GM10847 (cell line): Measurements from ENCODE around the gene SAT1.

Experiments used
- POLR2A ChIP-seq: IDR thresholded peaks from 2 replicates; pipeline ENCODE4 v1.6.1; 2011; ENCODE audit not compliant: insufficient read length; ENCODE audit errors: extremely low read depth

Gene SAT1

GRCh38 chrX:23782863-23783588 is at the start of gene SAT1:
Gene SAT1 (plus strand): TSS chrX:23783173. CDS start chrX:23783352, 179 bp downstream.
- TF ChIP-seq POLR2A: peak; percentile 99

DNA sequence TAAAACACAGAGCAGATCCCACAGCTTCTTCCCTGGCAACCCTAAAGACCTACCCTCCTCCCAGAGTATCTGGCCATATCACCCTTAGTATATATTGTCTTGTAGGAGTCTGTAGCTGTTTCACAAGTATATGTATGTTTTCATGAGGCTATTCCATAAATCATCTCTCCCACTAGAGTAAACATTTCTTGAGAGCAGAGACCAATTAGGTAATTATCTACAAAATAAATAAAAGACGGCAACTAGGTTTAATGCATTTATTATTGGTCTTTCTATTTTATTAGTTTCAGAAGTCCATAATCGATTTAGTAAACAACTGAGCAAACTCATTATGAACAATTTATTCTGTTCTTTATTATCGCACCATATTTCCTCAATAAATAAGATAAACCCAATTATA is 46.9 kb upstream of the SAT1 start:
- TF ChIP-seq POLR2A: no peak

DNA sequence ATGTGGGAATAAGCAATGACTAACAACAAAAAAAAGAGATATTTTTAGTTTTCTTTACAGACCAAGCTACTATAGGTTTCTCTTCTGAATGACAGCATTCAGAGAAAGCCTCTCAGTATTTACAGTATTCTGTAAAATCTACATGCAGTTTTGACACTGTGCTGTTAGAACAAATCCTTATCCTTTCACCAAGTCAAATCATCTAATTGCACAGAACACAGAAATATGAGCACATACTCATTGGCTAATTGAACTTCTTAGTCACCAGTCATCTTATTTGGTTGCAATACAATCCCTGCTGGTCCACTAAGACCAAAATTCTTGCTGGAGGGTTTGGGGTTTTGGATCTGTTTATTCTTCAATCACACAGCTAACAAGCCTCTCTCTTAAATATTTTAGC is 45.6 kb upstream of the SAT1 start:
- TF ChIP-seq POLR2A: no peak

- TF ChIP-seq POLR2A: no peak
Measured at GRCh38 chrX:23742174-23742696, 40.7 kb upstream of the SAT1 start.

DNA sequence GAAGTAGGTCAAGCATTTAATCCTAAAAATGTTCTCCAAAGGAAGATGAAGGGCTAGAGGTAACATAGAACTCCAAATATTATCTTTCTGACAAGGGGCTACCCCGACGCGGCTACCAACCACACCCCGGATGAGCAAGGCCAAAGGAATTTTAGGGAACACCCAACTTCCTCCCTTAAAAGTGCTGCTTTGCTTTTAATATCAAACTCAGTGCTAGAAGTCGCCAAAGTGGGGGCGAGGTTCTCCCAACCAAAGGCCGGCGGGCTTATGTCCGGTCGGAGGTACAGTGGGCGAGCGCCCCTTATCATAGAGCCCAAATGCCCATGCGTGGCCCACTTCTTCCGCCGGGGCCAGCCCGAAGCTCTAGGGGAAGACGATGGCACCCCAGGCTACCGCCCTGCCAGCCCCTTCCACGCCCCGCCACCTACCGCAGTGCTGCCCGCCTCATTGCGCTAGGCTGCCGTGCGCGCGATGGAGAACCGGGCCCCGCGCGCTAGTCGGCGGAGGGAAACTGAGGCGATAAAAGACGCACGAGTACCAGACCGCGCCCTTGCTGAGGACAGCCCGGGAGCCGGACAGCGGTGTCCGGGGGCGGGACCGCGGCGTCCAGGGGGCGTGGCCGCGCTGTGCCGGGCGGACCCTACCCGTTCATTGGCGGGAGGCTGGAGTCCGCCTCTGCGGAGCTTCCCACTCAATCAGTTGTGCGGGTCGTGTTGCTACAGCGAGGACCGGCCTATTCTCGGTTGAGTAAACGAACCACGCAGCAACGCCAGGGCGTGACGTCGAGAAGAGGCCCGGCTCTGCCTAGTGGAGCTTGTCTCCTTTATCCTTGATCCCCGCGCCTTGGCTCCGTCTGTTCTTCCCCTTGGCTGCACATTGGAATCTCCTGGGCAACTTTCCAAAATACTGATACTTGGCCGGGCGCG is 40.0 kb upstream of the SAT1 start, which contains the start of gene ACOT9:
Gene ACOT9 (minus strand): TSS at position 580 of the 926 bp plus-strand sequence. CDS start 132 bp downstream, at position 448.
- peak; percentile 59 for TF ChIP-seq POLR2A

- no peak for TF ChIP-seq POLR2A
Measured at GRCh38 chrX:23745786-23746185, 37.2 kb upstream of the SAT1 start.

GRCh38 chrX:23749129-23749528 is 33.8 kb upstream of the SAT1 start:
- no peak for TF ChIP-seq POLR2A

GRCh38 chrX:23749576-23749975 is 33.4 kb upstream of the SAT1 start:
- TF ChIP-seq POLR2A: no peak

DNA sequence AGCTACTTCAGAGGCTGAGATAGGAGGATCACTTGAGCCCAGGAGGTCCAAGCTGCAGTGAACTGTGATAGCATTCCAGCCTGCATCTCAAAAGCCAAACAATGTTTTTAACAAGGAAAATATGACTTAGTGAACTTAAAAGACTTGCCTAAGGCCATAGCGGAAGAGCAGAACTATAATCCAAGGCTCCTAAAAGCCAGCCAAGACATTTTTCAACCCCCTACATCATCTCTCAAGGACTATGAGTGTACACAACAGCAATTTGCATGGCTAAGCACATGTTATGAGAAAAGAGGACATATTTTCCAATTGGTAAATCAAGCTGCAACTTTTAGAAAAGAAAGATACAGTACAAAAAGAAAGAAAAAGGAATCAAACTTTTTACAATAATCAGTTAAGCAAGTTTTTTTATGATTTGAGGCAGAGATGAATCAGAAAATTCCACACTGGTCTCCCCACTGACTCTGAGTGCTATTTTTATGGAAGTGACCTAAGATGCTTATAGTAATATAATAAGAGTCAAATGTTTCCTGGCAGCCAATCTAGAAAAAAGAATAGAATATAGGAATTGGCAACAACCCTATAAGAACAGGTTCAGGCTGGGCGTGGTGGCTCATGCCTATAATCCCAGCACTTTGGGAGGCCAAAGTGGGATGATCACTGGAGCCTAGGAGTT is 30.1 kb upstream of the SAT1 start:
- TF ChIP-seq POLR2A: no peak

GRCh38 chrX:23754664-23755063 is 28.3 kb upstream of the SAT1 start:
- no peak for TF ChIP-seq POLR2A

GRCh38 chrX:23756165-23756564 is 26.8 kb upstream of the SAT1 start:
- no peak for TF ChIP-seq POLR2A

GRCh38 chrX:23759821-23760220 is 23.2 kb upstream of the SAT1 start:
- no peak for TF ChIP-seq POLR2A

- no peak for TF ChIP-seq POLR2A
Measured at GRCh38 chrX:23764188-23764984, 18.6 kb upstream of the SAT1 start.

DNA sequence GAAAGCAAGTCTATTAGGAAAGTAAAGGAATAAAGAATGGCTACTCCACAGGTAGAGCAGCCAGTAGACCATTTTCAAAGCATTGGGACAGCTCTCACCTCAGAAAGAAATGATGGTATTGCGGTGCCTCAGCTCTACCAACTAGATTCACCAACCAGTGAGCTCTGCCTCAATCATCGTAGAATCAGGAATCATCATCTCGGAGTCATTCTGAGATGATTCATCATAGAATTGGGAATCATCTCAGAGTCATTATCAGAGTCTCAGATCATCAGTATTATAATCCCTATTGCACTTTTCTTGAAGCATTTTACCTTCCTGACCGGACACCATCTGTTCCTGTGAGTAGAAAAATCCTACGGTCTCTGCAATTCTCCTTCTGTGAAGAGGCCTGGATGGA is 17.5 kb upstream of the SAT1 start:
- no peak for TF ChIP-seq POLR2A
